Common myeloid progenitor, CD34-positive (primary cell): ENCODE data around the gene RWDD3.

Experiments used
- CTCF ChIA-PET: fragments of 350-600 bp; sonication (Branson Sonifier 250); formaldehyde crosslinking; loops from one replicate; lab custom pipeline; 2021; ENCODE audit warnings: antibody characterized with exemption; lab: Charles Lee
- POLR2A ChIA-PET: fragments of 350-600 bp; sonication (Branson Sonifier 250); formaldehyde crosslinking; loops from one replicate; lab custom pipeline; 2021; ENCODE audit warnings: antibody characterized with exemption; lab: Charles Lee
- DNase-seq, 3 donors: peaks; one replicate each; pipeline versions ENCODE4 v3.0.0 to v3.0.0-alpha.2; 2013
- H3K27ac ChIP-seq, 2 experiments: 1 replicate in 1 of 2; 2 replicates in 1 of 2; pipeline ENCODE4 v1.7.0; 2013; ENCODE audit warnings: inconsistent platforms in 2 of 2, low read length in 2 of 2, mild to moderate bottlenecking in 2 of 2, low read depth in 1 of 2, moderate library complexity in 1 of 2; ENCODE audit not compliant: severe bottlenecking in 2 of 2, insufficient read depth in 1 of 2, poor library complexity in 1 of 2
- H3K27me3 ChIP-seq, 5 experiments: replicated peaks in 2 of 5; 1 replicate in 3 of 5; 2 replicates in 2 of 5; pipeline versions ENCODE4 v1.6.1 to v1.7.0; 2013; ENCODE audit warnings: low read length in 4 of 5, mild to moderate bottlenecking in 2 of 5, moderate library complexity in 2 of 5, inconsistent platforms in 1 of 5; ENCODE audit not compliant: insufficient read depth in 5 of 5, control insufficient read depth in 4 of 5
- H3K36me3 ChIP-seq, 4 experiments: 1 replicate in 2 of 4; 2 replicates in 2 of 4; pipeline versions ENCODE4 v1.6.1 to v1.7.0; 2013; ENCODE audit warnings: low read length in 3 of 4, control low read depth in 1 of 4, mild to moderate bottlenecking in 1 of 4; ENCODE audit not compliant: control insufficient read depth in 4 of 4, insufficient read depth in 4 of 4
- H3K4me1 ChIP-seq, 4 experiments: 1 replicate in 3 of 4; 2 replicates in 1 of 4; pipeline versions ENCODE4 v1.6.1 to v1.7.1; 2013; ENCODE audit warnings: low read length in 3 of 4, mild to moderate bottlenecking in 3 of 4, control low read depth in 1 of 4, inconsistent platforms in 1 of 4, moderate library complexity in 1 of 4; ENCODE audit not compliant: control insufficient read depth in 4 of 4, insufficient read depth in 4 of 4; ENCODE audit errors: control extremely low read depth in 1 of 4
- H3K4me3 ChIP-seq, 7 experiments: 1 replicate in 4 of 7; 2 replicates in 3 of 7; pipeline versions ENCODE4 v1.5.1 to v1.7.0; 2013; ENCODE audit warnings: mild to moderate bottlenecking in 7 of 7, low read length in 6 of 7, moderate library complexity in 6 of 7, inconsistent platforms in 2 of 7, low read depth in 2 of 7, control low read depth in 1 of 7; ENCODE audit not compliant: insufficient read depth in 4 of 7, control insufficient read depth in 1 of 7; ENCODE audit errors: extremely low read depth in 1 of 7
- H3K9me3 ChIP-seq, 5 experiments: 1 replicate in 4 of 5; 2 replicates in 1 of 5; pipeline versions ENCODE4 v1.6.1 to v1.7.1; 2013; ENCODE audit warnings: low read length in 4 of 5, mild to moderate bottlenecking in 2 of 5, inconsistent platforms in 1 of 5, low read depth in 1 of 5, moderate library complexity in 1 of 5; ENCODE audit not compliant: control insufficient read depth in 4 of 5, insufficient read depth in 2 of 5; ENCODE audit errors: control extremely low read depth in 1 of 5
- WGBS: methylation state at CpG from one replicate; pipeline ENCODE4 v1.1.5; 2013; ENCODE audit not compliant: insufficient coverage; 5-methylcytosine and 5-hydroxymethylcytosine counted together

The RWDD3 gene

GRCh38 chr1:95230256-95230655, 3.8 kb upstream of the RWDD3 start:
- CTCF ChIA-PET: no interaction called here
- WGBS: 93% methylated on average over 2 of the region's 2 CpGs
- Histone ChIP-seq H3K27ac (no peak overlapping the region), H3K4me3 (no peak overlapping the region), H3K4me1 (peaks cover 0 to 16% (median 5%) of the 10 kb centered on the region in 4 experiments), H3K27me3 (peaks cover 0 to 3% (median 0%) of the 10 kb centered on the region in 5 experiments), H3K36me3 (no peaks in the 10 kb centered on the region), H3K9me3 (no peaks in the 10 kb centered on the region)
- POLR2A ChIA-PET: no interaction called here
- no peak for DNase-seq

GRCh38 chr1:95230768-95231191, 3.2 kb upstream of the RWDD3 start:
- POLR2A ChIA-PET: no interaction called here
- Histone ChIP-seq H3K4me3 (no peak overlapping the region), H3K4me1 (peaks cover 0 to 16% (median 5%) of the 10 kb centered on the region in 4 experiments), H3K9me3 (no peaks in the 10 kb centered on the region), H3K27me3 (peaks cover 0 to 3% (median 0%) of the 10 kb centered on the region in 5 experiments), H3K27ac (no peak overlapping the region), H3K36me3 (no peaks in the 10 kb centered on the region)
- no CpG with 5 or more reads among the region's 3 CpGs for WGBS
- CTCF ChIA-PET: no interaction called here
- no peak for DNase-seq

- Histone ChIP-seq H3K27ac (no peak overlapping the region), H3K4me3 (peak overlapping the region in 4 of 7 experiments; percentile 69 to 84 (median 84))
- POLR2A ChIA-PET: no interaction called here
These were observed 1.2 kb upstream of the RWDD3 start for GRCh38 chr1:95232646-95233318.

GRCh38 chr1:95233319-95233736, 682 bp upstream of the RWDD3 start:
- ChIA-PET POLR2A (no interaction called here), CTCF (interaction anchor here (1.2 to 1.8 kb wide), 11 partner anchors 11 to 379 kb away, joined by 3 to 14 read pairs (median 6); partner anchors contain the start of gene ALG14)
- Histone ChIP-seq H3K4me1 (peaks cover 0 to 16% (median 5%) of the 10 kb centered on the region in 4 experiments), H3K27me3 (peaks cover 0 to 3% (median 0%) of the 10 kb centered on the region in 5 experiments), H3K9me3 (no peaks in the 10 kb centered on the region), H3K4me3 (peak overlapping the region; percentile 53 to 84 (median 79)), H3K36me3 (peaks cover 0 to 8% (median 2%) of the 10 kb centered on the region in 4 experiments), H3K27ac (peak overlapping the region in 1 of 2 experiments; percentile 45)
- DNase-seq: no peak
- 45% methylated on average over 12 of the region's 14 CpGs for WGBS

More at GRCh38 chr1:95232646-95233318, 1.2 kb upstream of the RWDD3 start:
- WGBS: 83% methylated on average over 3 of the region's 8 CpGs
- Histone ChIP-seq H3K4me1 (peaks cover 0 to 16% (median 5%) of the 10 kb centered on the region in 4 experiments), H3K27me3 (peaks cover 0 to 3% (median 0%) of the 10 kb centered on the region in 5 experiments), H3K36me3 (peaks cover 0 to 7% (median under 1%) of the 10 kb centered on the region in 4 experiments), H3K9me3 (no peaks in the 10 kb centered on the region)
- CTCF ChIA-PET: interaction anchor here (1.2 to 1.8 kb wide), 7 partner anchors 13 to 379 kb away, joined by 3 to 14 read pairs (median 4); partner anchors contain the start of gene ALG14
- no peak for DNase-seq

GRCh38 chr1:95236784-95237575, 3.0 kb downstream of the RWDD3 start:
- Histone ChIP-seq H3K4me1 (peaks cover 0 to 16% (median 5%) of the 10 kb centered on the region in 4 experiments), H3K27ac (no peak overlapping the region), H3K36me3 (peaks cover 8 to 32% (median 25%) of the 10 kb centered on the region in 4 experiments), H3K27me3 (peaks cover 0 to 3% (median 0%) of the 10 kb centered on the region in 5 experiments), H3K9me3 (peaks cover 0 to 14% (median 9%) of the 10 kb centered on the region in 5 experiments), H3K4me3 (no peak overlapping the region)
- no peak for DNase-seq
- CTCF ChIA-PET: interaction anchor here (0.6 kb wide), 1 partner anchor 13 kb away, joined by 3 read pairs; no protein-coding TSS in a partner anchor
- POLR2A ChIA-PET: no interaction called here
- WGBS: no CpG with 5 or more reads among the region's 2 CpGs

- Histone ChIP-seq H3K4me3 (no peak overlapping the region), H3K27me3 (no peaks in the 10 kb centered on the region), H3K9me3 (peaks cover 0 to 14% (median 12%) of the 10 kb centered on the region in 5 experiments), H3K4me1 (peaks cover 0 to 13% (median 5%) of the 10 kb centered on the region in 4 experiments), H3K36me3 (peaks cover 11 to 39% (median 27%) of the 10 kb centered on the region in 4 experiments), H3K27ac (no peak overlapping the region)
- 93% methylated on average over 3 of the region's 4 CpGs for WGBS
- POLR2A ChIA-PET: interaction anchor here (0.8 kb wide), 1 partner anchor 10 kb away, joined by 5 read pairs; no protein-coding TSS in a partner anchor
- CTCF ChIA-PET: interaction anchor here (0.7 kb wide), 1 partner anchor 1572 kb away, joined by 3 read pairs; no protein-coding TSS in a partner anchor
- DNase-seq: no peak
These were observed 4.1 kb downstream of the RWDD3 start for GRCh38 chr1:95237981-95238703.
